ENCODE measurements around the gene C1orf122.

DNA sequence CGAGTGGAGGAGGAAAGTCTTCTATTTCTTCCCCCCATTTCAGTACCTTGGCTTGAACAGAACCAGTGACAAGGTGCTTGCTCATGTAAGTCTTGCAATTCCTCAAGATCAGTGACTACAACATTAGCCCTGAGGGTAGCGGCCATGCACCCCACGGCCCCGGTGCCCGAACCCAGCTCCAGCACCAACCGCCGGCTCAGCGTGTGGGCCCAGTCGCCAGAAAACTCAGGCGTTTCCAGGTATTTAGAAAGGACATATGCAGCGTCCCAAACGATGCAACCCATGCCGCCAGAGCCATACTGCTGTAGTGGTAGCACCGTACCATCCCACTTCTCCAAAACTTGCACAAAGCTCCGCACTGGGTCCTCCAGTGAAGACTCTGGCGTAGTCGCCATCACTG lies 25.1 kb upstream of the C1orf122 start:
- no peak for TF ChIP-seq FOXM1 (IDR thresholded peaks at IDR 0.05; ENCODE audit: borderline replicate concordance)
- no peak for TF ChIP-seq BHLHE40 (IDR thresholded peaks at IDR 0.05; ENCODE audit: borderline replicate concordance)
- TF ChIP-seq ARNT (IDR thresholded peaks at IDR 0.05) = no peak
- TF ChIP-seq TARDBP (IDR thresholded peaks at IDR 0.05) = no peak
- no peak for TF ChIP-seq FOXK2 (IDR thresholded peaks at IDR 0.05)
- TF ChIP-seq SUZ12 (IDR thresholded peaks at IDR 0.05) = no peak
- TF ChIP-seq ELF4 (IDR thresholded peaks at IDR 0.05) = no peak
- no peak for TF ChIP-seq ZNF384 (IDR thresholded peaks at IDR 0.05)
- TF ChIP-seq NFRKB (IDR thresholded peaks at IDR 0.05) = no peak
- TF ChIP-seq L3MBTL2 (conservative IDR thresholded peaks at IDR 0.05) = no peak
